ENCODE measurements around the gene ZNF426.

Gene ZNF426

DNA sequence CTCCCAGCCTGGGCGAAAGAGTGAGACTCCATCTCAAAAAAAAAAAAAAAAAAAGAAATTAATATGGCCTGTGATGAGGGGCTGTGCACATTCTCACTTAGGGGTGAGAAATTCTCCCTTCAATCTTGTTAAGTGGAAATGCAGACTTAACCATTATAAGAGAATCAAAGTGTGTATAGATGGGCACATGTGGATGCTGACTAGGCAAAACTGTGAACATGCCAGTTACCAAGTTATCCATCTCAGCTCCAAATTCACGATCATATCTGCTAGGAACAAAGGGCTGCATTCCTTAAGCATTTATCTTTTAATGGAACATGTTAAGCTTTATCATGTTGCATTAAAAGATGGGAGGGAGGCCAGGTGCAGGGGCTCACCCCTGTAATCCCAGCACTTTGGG lies 44.3 kb downstream of the ZNF426 start:
- DNase-seq (ENCODE audit: low spot score) = no peak

DNA sequence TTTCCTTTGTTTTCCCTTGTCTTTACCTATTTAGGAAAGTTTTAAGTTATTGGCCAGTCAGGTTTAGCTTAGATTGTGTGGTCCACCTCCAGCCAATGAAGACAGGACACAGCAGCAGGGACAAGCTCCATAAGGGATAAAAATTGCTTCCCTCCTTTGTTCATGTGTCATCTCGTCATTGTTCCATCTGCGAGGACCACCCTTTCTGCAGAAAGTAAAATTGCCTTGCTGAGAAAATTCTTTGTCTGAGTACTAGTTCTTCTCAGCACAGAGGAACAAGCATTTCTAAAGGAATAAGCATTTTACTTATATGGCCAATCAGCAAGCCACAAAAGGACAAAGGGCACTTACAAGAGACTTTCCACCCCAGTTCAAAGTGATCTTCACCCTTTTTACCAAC lies 51.4 kb downstream of the ZNF426 start:
- DNase-seq (ENCODE audit: low spot score) = no peak

DNA sequence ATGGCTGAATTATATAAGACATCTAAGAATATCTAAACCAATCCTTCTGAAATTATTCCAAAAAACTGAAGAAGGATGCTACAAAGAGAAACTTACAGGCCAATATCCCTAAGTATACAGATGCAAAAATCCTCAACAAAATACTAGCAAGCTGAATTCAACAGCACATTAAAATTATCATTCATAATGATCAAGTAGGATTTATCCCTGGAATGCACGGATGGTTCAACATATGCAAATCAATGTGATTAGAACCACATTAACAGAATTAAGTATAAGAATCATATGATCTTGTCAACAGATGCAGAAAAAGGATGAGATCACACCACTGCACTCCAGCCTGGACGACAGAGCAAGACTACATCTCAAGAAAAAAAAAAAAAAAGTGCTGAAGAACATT lies 53.3 kb downstream of the ZNF426 start:
- DNase-seq (ENCODE audit: low spot score) = no peak

DNA sequence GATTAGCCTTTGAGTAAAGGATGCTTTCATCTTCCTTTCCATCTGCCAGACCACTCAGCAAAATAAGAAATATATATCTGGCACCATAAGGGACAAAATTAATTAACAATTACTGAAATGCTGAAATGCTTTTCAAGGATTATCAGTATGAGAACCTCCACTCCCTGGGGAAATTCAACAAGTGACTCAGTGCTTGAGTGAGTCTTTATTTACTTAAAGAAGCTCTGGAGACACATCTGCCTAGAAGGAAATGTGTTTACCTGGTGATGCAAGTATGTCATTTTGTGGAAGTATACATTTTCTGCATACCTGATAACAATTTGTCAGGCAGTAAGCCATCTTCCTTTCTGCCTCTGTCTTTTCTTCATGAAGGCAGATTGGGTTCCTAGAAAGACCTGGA lies 63.5 kb downstream of the ZNF426 start:
- no peak for DNase-seq (ENCODE audit: low spot score)
